Neural progenitor cell (in vitro differentiated cells): Measurements from ENCODE around the gene MYO7B.

ENCODE experiments used
- EZH2 ChIP-seq: fragments of 200-600 bp; sonication (generic); IDR thresholded peaks from 2 replicates; pipeline ENCODE4 v1.6.1; 2017; ENCODE audit warnings: antibody characterized with exemption, mild to moderate bottlenecking, moderate library complexity
- EZH2phosphoT487 ChIP-seq: fragments of 200-600 bp; sonication (generic); IDR thresholded peaks from 2 replicates; pipeline ENCODE4 v1.6.1; 2017; ENCODE audit warnings: antibody characterized with exemption
- TF ChIP-seq, protein P1 (sequence below): fragments of 200-600 bp; sonication (generic); IDR thresholded peaks from 2 replicates; pipeline ENCODE4 v1.5.1; 2017; ENCODE audit warnings: antibody characterized with exemption, mild to moderate bottlenecking

- TF ChIP-seq EZH2phosphoT487 (no peak), EZH2 (no peak)
- TF ChIP-seq, protein P1, sequence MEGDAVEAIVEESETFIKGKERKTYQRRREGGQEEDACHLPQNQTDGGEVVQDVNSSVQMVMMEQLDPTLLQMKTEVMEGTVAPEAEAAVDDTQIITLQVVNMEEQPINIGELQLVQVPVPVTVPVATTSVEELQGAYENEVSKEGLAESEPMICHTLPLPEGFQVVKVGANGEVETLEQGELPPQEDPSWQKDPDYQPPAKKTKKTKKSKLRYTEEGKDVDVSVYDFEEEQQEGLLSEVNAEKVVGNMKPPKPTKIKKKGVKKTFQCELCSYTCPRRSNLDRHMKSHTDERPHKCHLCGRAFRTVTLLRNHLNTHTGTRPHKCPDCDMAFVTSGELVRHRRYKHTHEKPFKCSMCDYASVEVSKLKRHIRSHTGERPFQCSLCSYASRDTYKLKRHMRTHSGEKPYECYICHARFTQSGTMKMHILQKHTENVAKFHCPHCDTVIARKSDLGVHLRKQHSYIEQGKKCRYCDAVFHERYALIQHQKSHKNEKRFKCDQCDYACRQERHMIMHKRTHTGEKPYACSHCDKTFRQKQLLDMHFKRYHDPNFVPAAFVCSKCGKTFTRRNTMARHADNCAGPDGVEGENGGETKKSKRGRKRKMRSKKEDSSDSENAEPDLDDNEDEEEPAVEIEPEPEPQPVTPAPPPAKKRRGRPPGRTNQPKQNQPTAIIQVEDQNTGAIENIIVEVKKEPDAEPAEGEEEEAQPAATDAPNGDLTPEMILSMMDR, result no peak
Observed at GRCh38 chr2:127560201-127560930, 24.9 kb downstream of the MYO7B start.
